Measurements from ENCODE around the gene PHLDB3.

DNA sequence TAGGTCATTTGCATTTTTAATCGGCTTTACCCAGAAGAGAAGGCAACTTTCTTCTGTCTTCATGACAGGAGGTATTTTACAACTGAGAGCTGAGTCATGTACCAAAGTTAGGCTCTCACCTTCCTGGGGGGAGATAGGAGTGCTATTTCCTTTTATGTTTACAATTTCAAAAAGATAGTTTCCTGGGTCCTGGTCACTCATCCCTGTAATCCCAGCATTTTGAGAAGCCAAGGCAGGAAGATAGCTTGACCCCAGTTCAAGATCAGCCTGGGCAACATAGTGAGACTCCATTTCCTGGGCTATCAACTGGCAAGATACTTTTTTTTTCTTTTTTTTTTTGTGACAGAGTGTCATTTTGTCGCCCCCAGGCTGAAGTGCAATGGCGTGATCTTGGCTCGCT is 46.7 kb downstream of the PHLDB3 start:
- TF ChIP-seq EZH2phosphoT487 (IDR thresholded peaks at IDR 0.05; ENCODE audit: borderline replicate concordance, low read depth, low read length): no peak
- TF ChIP-seq, protein P1, sequence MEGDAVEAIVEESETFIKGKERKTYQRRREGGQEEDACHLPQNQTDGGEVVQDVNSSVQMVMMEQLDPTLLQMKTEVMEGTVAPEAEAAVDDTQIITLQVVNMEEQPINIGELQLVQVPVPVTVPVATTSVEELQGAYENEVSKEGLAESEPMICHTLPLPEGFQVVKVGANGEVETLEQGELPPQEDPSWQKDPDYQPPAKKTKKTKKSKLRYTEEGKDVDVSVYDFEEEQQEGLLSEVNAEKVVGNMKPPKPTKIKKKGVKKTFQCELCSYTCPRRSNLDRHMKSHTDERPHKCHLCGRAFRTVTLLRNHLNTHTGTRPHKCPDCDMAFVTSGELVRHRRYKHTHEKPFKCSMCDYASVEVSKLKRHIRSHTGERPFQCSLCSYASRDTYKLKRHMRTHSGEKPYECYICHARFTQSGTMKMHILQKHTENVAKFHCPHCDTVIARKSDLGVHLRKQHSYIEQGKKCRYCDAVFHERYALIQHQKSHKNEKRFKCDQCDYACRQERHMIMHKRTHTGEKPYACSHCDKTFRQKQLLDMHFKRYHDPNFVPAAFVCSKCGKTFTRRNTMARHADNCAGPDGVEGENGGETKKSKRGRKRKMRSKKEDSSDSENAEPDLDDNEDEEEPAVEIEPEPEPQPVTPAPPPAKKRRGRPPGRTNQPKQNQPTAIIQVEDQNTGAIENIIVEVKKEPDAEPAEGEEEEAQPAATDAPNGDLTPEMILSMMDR (conservative IDR thresholded peaks at IDR 0.05; ENCODE audit: low read length): no peak

Data from OCI-LY7 (cell line).